GM18508 (cell line): ENCODE data around the gene TLCD5.

ENCODE experiments used
- ATAC-seq: cut with Tn5 transposase; IDR thresholded peaks from one replicate; pipeline ENCODE4 v1.9.1; 2021; ENCODE audit warnings: moderate number of reproducible peaks; ENCODE audit not compliant: insufficient read depth, unreplicated experiment

TLCD5 gene

GRCh38 chr11:120306519-120307242 lies 18.4 kb upstream of the TLCD5 start:
- ATAC-seq: no peak

GRCh38 chr11:120307476-120307875 lies 17.6 kb upstream of the TLCD5 start:
- ATAC-seq: no peak

GRCh38 chr11:120308081-120308480 lies 17.0 kb upstream of the TLCD5 start:
- ATAC-seq: no peak

- ATAC-seq: no peak
Measured at GRCh38 chr11:120310870-120311269, 14.2 kb upstream of the TLCD5 start.

- no peak for ATAC-seq
Measured at GRCh38 chr11:120314861-120315260, 10.2 kb upstream of the TLCD5 start.

- no peak for ATAC-seq
Measured at GRCh38 chr11:120316880-120317688, 8.0 kb upstream of the TLCD5 start.

GRCh38 chr11:120317689-120318480 lies 7.2 kb upstream of the TLCD5 start:
- no peak for ATAC-seq

- ATAC-seq: no peak
Measured at GRCh38 chr11:120318906-120319305, 6.2 kb upstream of the TLCD5 start.

GRCh38 chr11:120326228-120326627 lies 1.1 kb downstream of the TLCD5 start:
- no peak for ATAC-seq

GRCh38 chr11:120326845-120327281 lies 1.8 kb downstream of the TLCD5 start:
- ATAC-seq: no peak

- ATAC-seq: no peak
Measured at GRCh38 chr11:120327311-120327710, 2.2 kb downstream of the TLCD5 start.

GRCh38 chr11:120329556-120329955 lies 4.5 kb downstream of the TLCD5 start:
- no peak for ATAC-seq

- no peak for ATAC-seq
Measured at GRCh38 chr11:120330045-120330444, 4.9 kb downstream of the TLCD5 start.

- ATAC-seq: no peak
Measured at GRCh38 chr11:120331301-120331996, 6.3 kb downstream of the TLCD5 start.

- no peak for ATAC-seq
Measured at GRCh38 chr11:120332822-120333716, 8.0 kb downstream of the TLCD5 start.

GRCh38 chr11:120333801-120334200 lies 8.7 kb downstream of the TLCD5 start:
- ATAC-seq: no peak

GRCh38 chr11:120334332-120334731 lies 9.2 kb downstream of the TLCD5 start:
- ATAC-seq: no peak

GRCh38 chr11:120334894-120335462 lies 9.9 kb downstream of the TLCD5 start:
- no peak for ATAC-seq

- no peak for ATAC-seq
Measured at GRCh38 chr11:120335556-120335907, 10.4 kb downstream of the TLCD5 start.
